DMS53 treated with DMSO at 0.1 percent for 48 hours (cell line): ENCODE data around the gene DLGAP4.

Experiments
- DNase-seq: peaks from one replicate; lab custom pipeline; 2025; ENCODE audit not compliant: unreplicated experiment; lab: John Stamatoyannopoulos, UW

The DLGAP4 gene

GRCh38 chr20:36349384-36350170, 43.4 kb downstream of the DLGAP4 start:
- no peak for DNase-seq

- DNase-seq = no peak
Observed at GRCh38 chr20:36350439-36350838, 44.3 kb downstream of the DLGAP4 start.

- no peak for DNase-seq
Observed at GRCh38 chr20:36351937-36352336, 45.8 kb downstream of the DLGAP4 start.

- DNase-seq = no peak
Observed at GRCh38 chr20:36352843-36353553, 46.9 kb downstream of the DLGAP4 start.

GRCh38 chr20:36353740-36354139, 47.6 kb downstream of the DLGAP4 start:
- no peak for DNase-seq

GRCh38 chr20:36355469-36356171, 49.5 kb downstream of the DLGAP4 start:
- no peak for DNase-seq

GRCh38 chr20:36359668-36360406, 53.7 kb downstream of the DLGAP4 start:
- DNase-seq = no peak

- DNase-seq = no peak
Observed at GRCh38 chr20:36360429-36360828, 54.3 kb downstream of the DLGAP4 start.

GRCh38 chr20:36361406-36361805, 55.3 kb downstream of the DLGAP4 start:
- no peak for DNase-seq

- DNase-seq = no peak
Observed at GRCh38 chr20:36362261-36362660, 56.1 kb downstream of the DLGAP4 start.

GRCh38 chr20:36362978-36363713, 57.0 kb downstream of the DLGAP4 start:
- DNase-seq = no peak

- no peak for DNase-seq
Observed at GRCh38 chr20:36364506-36364905, 58.4 kb downstream of the DLGAP4 start.

GRCh38 chr20:36366623-36367369, 60.7 kb downstream of the DLGAP4 start:
- DNase-seq = no peak

GRCh38 chr20:36367370-36367745, 61.2 kb downstream of the DLGAP4 start:
- DNase-seq = no peak

GRCh38 chr20:36367907-36368799, 62.0 kb downstream of the DLGAP4 start:
- DNase-seq = no peak

GRCh38 chr20:36368869-36369268, 62.7 kb downstream of the DLGAP4 start:
- DNase-seq = no peak

GRCh38 chr20:36369739-36370138, 63.6 kb downstream of the DLGAP4 start:
- DNase-seq = no peak

- no peak for DNase-seq
Observed at GRCh38 chr20:36370991-36371790, 65.1 kb downstream of the DLGAP4 start.
